HT-29 (cell line): ENCODE results near the gene OSGIN1. TPM values are rescaled to one million over a fixed set of nuclear protein-coding genes. Genes with fewer than 3 reads are reported as not detected.

Experiments used
- DNase-seq: peaks from one replicate; pipeline ENCODE4 v3.0.0-alpha.2; 2015; ENCODE audit warnings: low spot score
- total RNA-seq: library from RNA; depleted of rRNA; stranded (reverse); fragments of >200 nt; shearing (Covaris generic); gene quantifications from 2 replicates; pipeline ENCODE4 v1.2.3, GENCODE V29; 2014; rRNA removed

Gene OSGIN1
- total RNA-seq, 1 experiment from 2014 or later, result 16.1 TPM

- DNase-seq, result no peak
These were observed 48.7 kb downstream of the OSGIN1 start for GRCh38 chr16:84001726-84002125.

GRCh38 chr16:84003038-84003437 lies 50.0 kb downstream of the OSGIN1 start:
- no peak for DNase-seq

GRCh38 chr16:84004442-84004841 lies 51.4 kb downstream of the OSGIN1 start:
- DNase-seq, result no peak

GRCh38 chr16:84005391-84005790 lies 52.4 kb downstream of the OSGIN1 start:
- no peak for DNase-seq

GRCh38 chr16:84007520-84007919 lies 54.5 kb downstream of the OSGIN1 start:
- no peak for DNase-seq

- DNase-seq, result no peak
These were observed 54.9 kb downstream of the OSGIN1 start for GRCh38 chr16:84007965-84008364.

- DNase-seq, result no peak
These were observed 56.2 kb downstream of the OSGIN1 start for GRCh38 chr16:84009282-84009681.

GRCh38 chr16:84013787-84014569 lies 60.9 kb downstream of the OSGIN1 start:
- DNase-seq, result peak; percentile 98

GRCh38 chr16:84014570-84015327 lies 61.7 kb downstream of the OSGIN1 start:
- no peak for DNase-seq

GRCh38 chr16:84015399-84015798 lies 62.4 kb downstream of the OSGIN1 start:
- DNase-seq, result no peak

Other genes with a start within 250 kb of the OSGIN1 start
- 168 and 174 TPM in 2 replicates for gene HSBP1, start 145.3 kb upstream of the OSGIN1 start, total RNA-seq
- gene MLYCD, start 54.1 kb upstream of the OSGIN1 start, total RNA-seq, result 3.0 and 3.1 TPM in 2 replicates
- 0.10 TPM in 1 of 2 replicates, not detected in the other for gene NECAB2, start 15.0 kb downstream of the OSGIN1 start, total RNA-seq
- gene SLC38A8, start 89.6 kb downstream of the OSGIN1 start, total RNA-seq, result not detected in 2 replicates
- 50.1 and 57.4 TPM in 2 replicates for gene MBTPS1, start 163.7 kb downstream of the OSGIN1 start, total RNA-seq
- 5.8 and 6.6 TPM in 2 replicates for gene HSDL1, start 191.9 kb downstream of the OSGIN1 start, total RNA-seq
- 0.03 and 0.08 TPM in 2 replicates for gene DNAAF1, start 192.1 kb downstream of the OSGIN1 start, total RNA-seq
- 39.8 and 47.0 TPM in 2 replicates for gene TAF1C, start 233.8 kb downstream of the OSGIN1 start, total RNA-seq
- not detected in 2 replicates for gene ADAD2, start 237.9 kb downstream of the OSGIN1 start, total RNA-seq